ENCODE measurements around the gene IL4.

The IL4 gene

GRCh38 chr5:132658381-132659302, 15.1 kb upstream of the IL4 start:
- DNase-seq (ENCODE audit: low spot score): no peak

GRCh38 chr5:132659598-132660493, 13.9 kb upstream of the IL4 start:
- DNase-seq (ENCODE audit: low spot score): no peak

GRCh38 chr5:132661231-132662003, 12.4 kb upstream of the IL4 start:
- DNase-seq (ENCODE audit: low spot score): no peak

- DNase-seq (ENCODE audit: low spot score): no peak
Measured at GRCh38 chr5:132662004-132662401, 11.8 kb upstream of the IL4 start.

- DNase-seq (ENCODE audit: low spot score): no peak
Measured at GRCh38 chr5:132662925-132663770, 10.6 kb upstream of the IL4 start.

- DNase-seq (ENCODE audit: low spot score): no peak
Measured at GRCh38 chr5:132663771-132664695, 9.8 kb upstream of the IL4 start.

- DNase-seq (ENCODE audit: low spot score): no peak
Measured at GRCh38 chr5:132664696-132665209, 9.0 kb upstream of the IL4 start.

- DNase-seq (ENCODE audit: low spot score): no peak
Measured at GRCh38 chr5:132665574-132666080, 8.2 kb upstream of the IL4 start.

GRCh38 chr5:132666310-132667123, 7.3 kb upstream of the IL4 start:
- DNase-seq (ENCODE audit: low spot score): no peak

- no peak for DNase-seq (ENCODE audit: low spot score)
Measured at GRCh38 chr5:132667309-132667708, 6.5 kb upstream of the IL4 start.

- DNase-seq (ENCODE audit: low spot score): no peak
Measured at GRCh38 chr5:132667761-132668705, 5.8 kb upstream of the IL4 start.

- no peak for DNase-seq (ENCODE audit: low spot score)
Measured at GRCh38 chr5:132668706-132669454, 4.9 kb upstream of the IL4 start.

GRCh38 chr5:132669455-132669820, 4.4 kb upstream of the IL4 start:
- no peak for DNase-seq (ENCODE audit: low spot score)

GRCh38 chr5:132669966-132670882, 3.6 kb upstream of the IL4 start:
- no peak for DNase-seq (ENCODE audit: low spot score)

GRCh38 chr5:132671000-132671399, 2.8 kb upstream of the IL4 start:
- no peak for DNase-seq (ENCODE audit: low spot score)

GRCh38 chr5:132673488-132673887, 301 bp upstream of the IL4 start:
- DNase-seq (ENCODE audit: low spot score): no peak

All from ecto neural progenitor cell (in vitro differentiated cells).